ENCODE results near the gene SRP9. TPM values are rescaled to one million over a fixed set of nuclear protein-coding genes. Genes with fewer than 3 reads are reported as not detected.

The SRP9 gene
- total RNA-seq, 1 donor from 2014 or later, result 252 TPM

DNA sequence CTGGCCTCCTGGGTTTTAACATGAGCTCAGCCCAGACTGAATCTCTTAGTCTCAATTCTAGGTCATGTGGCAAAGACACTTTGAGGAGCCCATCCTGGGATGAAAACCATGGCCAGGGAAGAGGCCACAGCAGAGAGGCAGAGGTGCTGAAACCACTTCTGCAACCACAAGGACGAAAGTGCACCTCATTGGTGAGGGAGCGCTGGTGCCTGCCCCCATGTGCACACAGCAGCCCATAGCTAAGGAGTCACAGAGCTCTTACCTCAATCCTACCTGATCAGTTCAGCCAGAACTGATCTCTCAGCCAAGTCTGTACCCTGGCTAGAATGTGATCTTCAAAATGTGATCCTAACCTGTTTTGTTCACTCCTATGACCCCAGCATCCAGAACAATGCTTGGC lies 32.9 kb upstream of the SRP9 start:
- Mint-ChIP-seq H3K27me3 (ENCODE audit: unreplicated experiment) (no peaks in the 10 kb centered on the region), H3K9me3 (ENCODE audit: unreplicated experiment) (no peaks in the 10 kb centered on the region), H3K4me1 (ENCODE audit: unreplicated experiment) (no peaks in the 10 kb centered on the region), H3K4me3 (ENCODE audit: unreplicated experiment) (no peak overlapping the region), H3K27ac (ENCODE audit: unreplicated experiment) (no peak overlapping the region), H3K36me3 (ENCODE audit: low read depth, unreplicated experiment) (no peaks in the 10 kb centered on the region)
- TF ChIP-seq, protein P1, sequence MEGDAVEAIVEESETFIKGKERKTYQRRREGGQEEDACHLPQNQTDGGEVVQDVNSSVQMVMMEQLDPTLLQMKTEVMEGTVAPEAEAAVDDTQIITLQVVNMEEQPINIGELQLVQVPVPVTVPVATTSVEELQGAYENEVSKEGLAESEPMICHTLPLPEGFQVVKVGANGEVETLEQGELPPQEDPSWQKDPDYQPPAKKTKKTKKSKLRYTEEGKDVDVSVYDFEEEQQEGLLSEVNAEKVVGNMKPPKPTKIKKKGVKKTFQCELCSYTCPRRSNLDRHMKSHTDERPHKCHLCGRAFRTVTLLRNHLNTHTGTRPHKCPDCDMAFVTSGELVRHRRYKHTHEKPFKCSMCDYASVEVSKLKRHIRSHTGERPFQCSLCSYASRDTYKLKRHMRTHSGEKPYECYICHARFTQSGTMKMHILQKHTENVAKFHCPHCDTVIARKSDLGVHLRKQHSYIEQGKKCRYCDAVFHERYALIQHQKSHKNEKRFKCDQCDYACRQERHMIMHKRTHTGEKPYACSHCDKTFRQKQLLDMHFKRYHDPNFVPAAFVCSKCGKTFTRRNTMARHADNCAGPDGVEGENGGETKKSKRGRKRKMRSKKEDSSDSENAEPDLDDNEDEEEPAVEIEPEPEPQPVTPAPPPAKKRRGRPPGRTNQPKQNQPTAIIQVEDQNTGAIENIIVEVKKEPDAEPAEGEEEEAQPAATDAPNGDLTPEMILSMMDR (IDR thresholded peaks at IDR 0.05; ENCODE audit: unreplicated experiment), result no peak
- DNase-seq (ENCODE audit: low spot score), result no peak

DNA sequence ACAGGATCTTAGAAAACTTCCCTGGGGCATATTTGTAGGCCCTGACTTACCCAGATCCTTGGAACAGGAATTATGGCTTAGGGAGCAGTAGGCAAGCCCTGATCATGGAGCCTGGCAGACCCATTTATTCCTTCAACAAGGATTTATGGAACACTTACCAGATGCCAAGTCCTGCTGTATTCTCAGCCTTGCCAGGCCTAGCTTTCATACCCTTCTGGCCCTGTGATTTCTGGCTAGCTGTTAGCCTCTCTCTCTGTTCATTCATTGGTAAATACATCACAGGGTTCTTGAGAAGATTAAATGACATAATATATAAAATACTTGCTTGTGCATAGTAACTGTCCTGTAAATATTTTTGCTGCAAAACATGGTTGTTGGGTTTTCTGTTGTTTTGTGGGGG lies 32.4 kb upstream of the SRP9 start:
- Mint-ChIP-seq H3K27me3 (ENCODE audit: unreplicated experiment) (no peaks in the 10 kb centered on the region), H3K9me3 (ENCODE audit: unreplicated experiment) (no peaks in the 10 kb centered on the region), H3K36me3 (ENCODE audit: low read depth, unreplicated experiment) (no peaks in the 10 kb centered on the region), H3K27ac (ENCODE audit: unreplicated experiment) (no peak overlapping the region), H3K4me1 (ENCODE audit: unreplicated experiment) (no peaks in the 10 kb centered on the region), H3K4me3 (ENCODE audit: unreplicated experiment) (no peak overlapping the region)
- no peak for DNase-seq (ENCODE audit: low spot score)
- TF ChIP-seq, protein P1 (IDR thresholded peaks at IDR 0.05; ENCODE audit: unreplicated experiment), result no peak

DNA sequence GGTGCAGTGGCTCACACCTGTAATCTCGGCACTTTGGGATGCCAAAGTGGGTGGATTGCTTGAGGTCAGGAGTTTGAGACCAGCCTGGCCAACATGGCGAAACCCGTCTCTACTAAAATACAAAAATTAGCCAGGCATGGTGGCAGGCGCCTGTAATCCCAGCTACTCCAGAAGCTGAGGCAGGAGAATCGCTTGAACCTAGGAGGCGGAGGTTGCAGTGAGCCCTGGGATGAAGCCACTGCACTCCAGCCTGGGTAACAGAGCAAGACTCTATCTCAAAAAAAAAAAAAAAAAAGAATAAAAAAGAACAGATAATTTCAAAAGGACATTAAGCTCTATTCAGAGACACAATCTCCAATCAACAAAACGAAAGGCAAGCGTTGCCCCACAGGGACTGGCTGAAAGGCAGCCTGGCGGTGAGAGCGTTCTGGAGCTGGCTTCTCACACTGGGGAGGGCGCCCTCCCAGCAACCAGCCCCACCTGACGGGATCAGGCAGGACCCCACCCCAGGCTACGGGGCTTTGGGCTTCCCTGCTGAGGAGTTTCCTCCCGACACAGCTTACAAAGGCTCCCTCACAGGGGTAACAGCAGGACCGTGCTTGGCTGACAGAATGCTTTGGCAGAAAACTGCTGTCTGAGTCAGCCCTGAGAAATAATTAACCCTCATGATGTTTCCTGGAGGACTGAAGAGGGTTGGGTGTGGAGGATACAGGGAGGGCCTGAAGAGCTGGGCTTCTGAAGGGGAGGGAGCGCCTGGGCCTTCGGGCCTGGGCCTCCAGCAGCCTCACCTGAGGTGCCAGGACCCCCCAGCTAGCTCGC lies 31.1 kb upstream of the SRP9 start:
- no peaks in the 10 kb centered on the region for H3K27me3 Mint-ChIP-seq (ENCODE audit: unreplicated experiment)
- H3K27ac Mint-ChIP-seq (ENCODE audit: unreplicated experiment), result no peak overlapping the region
- H3K9me3 Mint-ChIP-seq (ENCODE audit: unreplicated experiment), result no peaks in the 10 kb centered on the region
- no peaks in the 10 kb centered on the region for H3K36me3 Mint-ChIP-seq (ENCODE audit: low read depth, unreplicated experiment)
- no peak overlapping the region for H3K4me3 Mint-ChIP-seq (ENCODE audit: unreplicated experiment)
- peak; percentile 9 for DNase-seq (ENCODE audit: low spot score)
- no peaks in the 10 kb centered on the region for H3K4me1 Mint-ChIP-seq (ENCODE audit: unreplicated experiment)
- TF ChIP-seq, protein P1 (IDR thresholded peaks at IDR 0.05; ENCODE audit: unreplicated experiment), result no peak

DNA sequence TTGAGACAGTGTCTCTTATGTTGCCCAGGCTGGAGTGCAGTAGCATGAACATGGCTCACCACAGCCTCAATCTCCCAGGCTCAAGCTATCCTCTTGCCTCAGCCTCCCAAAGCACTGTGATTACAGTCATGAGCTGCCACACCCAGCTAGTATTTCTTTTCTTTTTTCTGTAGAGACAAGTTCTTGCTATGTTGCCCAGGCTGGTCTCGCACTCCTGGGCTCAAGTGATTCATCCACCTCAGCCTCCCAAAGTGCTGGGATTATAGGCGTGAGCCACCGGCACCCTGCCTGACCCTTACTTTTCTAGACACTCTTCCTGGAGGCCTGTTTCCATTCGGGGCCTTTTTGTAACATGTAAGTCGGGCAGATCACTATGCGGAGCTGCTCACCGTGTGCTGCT lies 30.1 kb upstream of the SRP9 start:
- no peak for DNase-seq (ENCODE audit: low spot score)
- H3K4me3 Mint-ChIP-seq (ENCODE audit: unreplicated experiment), result no peak overlapping the region
- H3K36me3 Mint-ChIP-seq (ENCODE audit: low read depth, unreplicated experiment), result no peaks in the 10 kb centered on the region
- TF ChIP-seq, protein P1 (IDR thresholded peaks at IDR 0.05; ENCODE audit: unreplicated experiment), result no peak
- no peak overlapping the region for H3K27ac Mint-ChIP-seq (ENCODE audit: unreplicated experiment)
- H3K9me3 Mint-ChIP-seq (ENCODE audit: unreplicated experiment), result no peaks in the 10 kb centered on the region
- H3K4me1 Mint-ChIP-seq (ENCODE audit: unreplicated experiment), result no peaks in the 10 kb centered on the region
- H3K27me3 Mint-ChIP-seq (ENCODE audit: unreplicated experiment), result no peaks in the 10 kb centered on the region

DNA sequence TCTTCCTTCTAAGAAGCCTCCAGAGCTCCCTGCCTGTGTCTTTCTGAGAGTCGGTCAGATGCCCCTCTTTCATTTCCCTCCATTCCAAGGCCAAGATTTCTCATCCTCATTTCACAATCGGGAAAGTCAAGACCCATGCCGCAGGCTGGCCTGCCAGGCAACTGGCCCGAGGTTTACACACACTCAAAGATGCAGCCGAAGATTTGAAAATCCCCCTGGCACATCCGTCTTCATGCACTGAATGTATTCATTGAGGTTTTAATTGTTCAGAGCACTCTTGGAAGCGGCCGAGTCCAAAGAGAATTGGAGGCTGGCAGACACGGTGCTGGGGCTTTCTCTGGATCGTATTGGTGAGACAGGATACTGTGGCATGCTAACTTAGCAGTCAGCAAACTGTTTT lies 29.1 kb upstream of the SRP9 start:
- Mint-ChIP-seq H3K4me1 (ENCODE audit: unreplicated experiment) (no peaks in the 10 kb centered on the region), H3K9me3 (ENCODE audit: unreplicated experiment) (no peaks in the 10 kb centered on the region), H3K27ac (ENCODE audit: unreplicated experiment) (no peak overlapping the region), H3K36me3 (ENCODE audit: low read depth, unreplicated experiment) (no peaks in the 10 kb centered on the region), H3K4me3 (ENCODE audit: unreplicated experiment) (no peak overlapping the region), H3K27me3 (ENCODE audit: unreplicated experiment) (no peaks in the 10 kb centered on the region)
- TF ChIP-seq, protein P1 (IDR thresholded peaks at IDR 0.05; ENCODE audit: unreplicated experiment), result no peak
- DNase-seq (ENCODE audit: low spot score), result no peak
